SK-N-SH treated with all-trans-retinoic acid at 6 μM for 48 hours (cell line): Measurements from ENCODE around the gene UBR3.

Experiments used
- ATAC-seq: fragments of 200-7000 bp; cut with Tn5 transposase; 3 replicates; pipeline ENCODE4 v1.9.1; 2020; ENCODE audit warnings: mild to moderate bottlenecking, moderate library complexity
- ARNTL ChIP-seq: fragments of 450-650 bp; formaldehyde crosslinking; IDR thresholded peaks from 2 replicates; pipeline ENCODE4 v1.5.0; 2020; ENCODE audit warnings: low read depth, mild to moderate bottlenecking, moderate library complexity, borderline replicate concordance
- BACH2 ChIP-seq: fragments of 250-450 bp; sonication (Bioruptor Pico); IDR thresholded peaks from 2 replicates; pipeline ENCODE4 v1.9.0; 2021; ENCODE audit warnings: mild to moderate bottlenecking, borderline replicate concordance
- CSDC2 ChIP-seq: fragments of 250-450 bp; sonication (Bioruptor Pico); IDR thresholded peaks from 2 replicates; pipeline ENCODE4 v1.5.0; 2020; ENCODE audit warnings: mild to moderate bottlenecking, moderate library complexity
- CSRNP3 ChIP-seq: fragments of 250-450 bp; sonication (Bioruptor Pico); IDR thresholded peaks from 2 replicates; pipeline ENCODE4 v1.5.1; 2021; ENCODE audit warnings: mild to moderate bottlenecking, moderate library complexity
- ESRRG ChIP-seq: fragments of 250-450 bp; sonication (Bioruptor Pico); IDR thresholded peaks from 2 replicates; pipeline ENCODE4 v1.6.1; 2021; ENCODE audit warnings: mild to moderate bottlenecking
- GLIS3 ChIP-seq: fragments of 250-450 bp; sonication (Bioruptor Pico); IDR thresholded peaks from 2 replicates; pipeline ENCODE4 v1.5.0; 2020; ENCODE audit warnings: mild to moderate bottlenecking, moderate library complexity
- ISL1 ChIP-seq: fragments of 250-450 bp; sonication (Bioruptor Pico); IDR thresholded peaks from 2 replicates; pipeline ENCODE4 v2.1.2; 2022; ENCODE audit warnings: mild to moderate bottlenecking, moderate library complexity
- OSR1 ChIP-seq: fragments of 250-450 bp; sonication (Bioruptor Pico); IDR thresholded peaks from 2 replicates; pipeline ENCODE4 v1.8.0; 2022; ENCODE audit warnings: moderate library complexity, mild to moderate bottlenecking, inconsistent platforms
- POU6F1 ChIP-seq: fragments of 250-450 bp; sonication (Bioruptor Pico); IDR thresholded peaks from 2 replicates; pipeline ENCODE4 v1.8.0; 2021; ENCODE audit warnings: low read depth, mild to moderate bottlenecking, moderate library complexity, borderline replicate concordance
- PPARA ChIP-seq: fragments of 250-450 bp; sonication (Bioruptor Pico); IDR thresholded peaks from 2 replicates; pipeline ENCODE4 v1.5.0; 2020; ENCODE audit warnings: mild to moderate bottlenecking, borderline replicate concordance
- RARB ChIP-seq: fragments of 250-450 bp; sonication (Bioruptor Pico); IDR thresholded peaks from 2 replicates; pipeline ENCODE4 v1.8.0; 2021; ENCODE audit warnings: mild to moderate bottlenecking, moderate library complexity
- SNAI2 ChIP-seq: fragments of 250-450 bp; sonication (Bioruptor Pico); IDR thresholded peaks from 2 replicates; pipeline ENCODE4 v1.5.0; 2020; ENCODE audit warnings: mild to moderate bottlenecking, moderate library complexity
- TCF4 ChIP-seq: fragments of 250-450 bp; sonication (Bioruptor Pico); IDR thresholded peaks from 2 replicates; pipeline ENCODE4 v1.8.0; 2021; ENCODE audit warnings: mild to moderate bottlenecking, moderate library complexity, borderline replicate concordance
- TOX ChIP-seq: fragments of 250-450 bp; sonication (Bioruptor Pico); IDR thresholded peaks from 2 replicates; pipeline ENCODE4 v1.8.0; 2021; ENCODE audit warnings: mild to moderate bottlenecking, moderate library complexity, borderline replicate concordance
- ZC3H10 ChIP-seq: fragments of 250-450 bp; sonication (Bioruptor Pico); IDR thresholded peaks from 2 replicates; pipeline ENCODE4 v1.5.1; 2021; ENCODE audit warnings: mild to moderate bottlenecking, moderate library complexity
- ZFP3 ChIP-seq: fragments of 250-450 bp; sonication (Bioruptor Pico); IDR thresholded peaks from 2 replicates; pipeline ENCODE4 v1.5.0; 2020; ENCODE audit warnings: mild to moderate bottlenecking, moderate library complexity
- ZFP30 ChIP-seq: fragments of 450-650 bp; formaldehyde crosslinking; IDR thresholded peaks from 2 replicates; pipeline ENCODE4 v1.5.0; 2022; ENCODE audit warnings: mild to moderate bottlenecking, moderate library complexity
- ZNF565 ChIP-seq: fragments of 450-650 bp; formaldehyde crosslinking; conservative IDR thresholded peaks from 2 replicates; pipeline ENCODE4 v1.5.0; 2020; ENCODE audit warnings: low read depth, mild to moderate bottlenecking, moderate library complexity
- ZNF70 ChIP-seq: fragments of 450-650 bp; formaldehyde crosslinking; IDR thresholded peaks from 2 replicates; pipeline ENCODE4 v1.5.0; 2020; ENCODE audit warnings: mild to moderate bottlenecking, moderate library complexity
- ZNF8 ChIP-seq: fragments of 450-650 bp; formaldehyde crosslinking; IDR thresholded peaks from 2 replicates; pipeline ENCODE4 v1.5.0; 2020; ENCODE audit warnings: mild to moderate bottlenecking, moderate library complexity
- TF ChIP-seq, protein P1 (sequence below): fragments of 250-450 bp; sonication (Bioruptor Pico); IDR thresholded peaks from 2 replicates; pipeline ENCODE4 v1.5.0; 2020; ENCODE audit warnings: mild to moderate bottlenecking, moderate library complexity
- TF ChIP-seq, protein P2 (sequence below): fragments of 250-450 bp; sonication (Bioruptor Pico); IDR thresholded peaks from 2 replicates; pipeline ENCODE4 v1.5.1; 2020; ENCODE audit warnings: low read depth, mild to moderate bottlenecking, moderate library complexity

UBR3 gene

DNA sequence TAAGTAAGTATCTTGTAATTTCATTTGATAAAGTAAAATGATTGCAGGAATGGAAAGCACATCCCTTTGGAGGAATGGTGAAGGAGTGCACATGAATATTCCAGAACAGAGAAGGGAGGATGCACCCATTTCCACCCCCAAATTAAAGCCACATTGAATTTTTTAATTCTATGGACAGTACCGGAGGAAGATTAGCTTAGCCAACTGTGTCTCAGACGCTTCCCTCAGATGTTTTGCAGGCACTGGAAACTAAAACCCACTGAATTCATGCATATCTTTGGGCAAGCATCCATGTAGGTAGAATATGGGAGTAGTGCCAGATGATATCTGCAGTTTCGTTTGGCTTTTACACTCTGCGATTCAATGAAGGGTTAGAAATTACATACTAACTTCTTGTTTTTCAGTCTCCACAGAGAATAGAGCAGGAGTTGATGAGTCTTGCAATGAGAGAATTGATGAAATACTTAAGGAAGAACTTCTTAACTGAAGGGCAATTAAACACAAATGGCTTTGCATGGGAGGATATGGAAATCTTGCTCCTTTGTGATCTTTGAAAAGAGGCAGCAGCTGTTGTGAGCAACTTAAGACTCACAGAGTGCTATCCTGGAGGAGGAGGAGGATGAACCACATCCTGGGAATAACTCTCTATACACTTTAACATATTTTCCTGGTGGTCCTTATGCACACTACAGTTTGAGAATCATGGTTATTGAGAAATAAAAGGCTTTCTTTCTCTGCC, 279.0 kb downstream of the UBR3 start:
- TF ChIP-seq POU6F1 (CRISPR knock-in tag) (no peak), ARNTL (CRISPR knock-in tag) (no peak), ZFP3 (CRISPR knock-in tag) (no peak), ZNF565 (CRISPR knock-in tag) (no peak), TCF4 (no peak), ISL1 (no peak), RARB (CRISPR knock-in tag) (no peak), OSR1 (CRISPR knock-in tag) (no peak), ZC3H10 (no peak), PPARA (CRISPR knock-in tag) (no peak), TOX (CRISPR knock-in tag) (no peak), ZFP30 (CRISPR knock-in tag) (no peak), GLIS3 (no peak), CSDC2 (CRISPR knock-in tag) (no peak), SNAI2 (CRISPR knock-in tag) (no peak), CSRNP3 (CRISPR knock-in tag) (no peak), ESRRG (CRISPR knock-in tag) (no peak)
- TF ChIP-seq, protein P1, sequence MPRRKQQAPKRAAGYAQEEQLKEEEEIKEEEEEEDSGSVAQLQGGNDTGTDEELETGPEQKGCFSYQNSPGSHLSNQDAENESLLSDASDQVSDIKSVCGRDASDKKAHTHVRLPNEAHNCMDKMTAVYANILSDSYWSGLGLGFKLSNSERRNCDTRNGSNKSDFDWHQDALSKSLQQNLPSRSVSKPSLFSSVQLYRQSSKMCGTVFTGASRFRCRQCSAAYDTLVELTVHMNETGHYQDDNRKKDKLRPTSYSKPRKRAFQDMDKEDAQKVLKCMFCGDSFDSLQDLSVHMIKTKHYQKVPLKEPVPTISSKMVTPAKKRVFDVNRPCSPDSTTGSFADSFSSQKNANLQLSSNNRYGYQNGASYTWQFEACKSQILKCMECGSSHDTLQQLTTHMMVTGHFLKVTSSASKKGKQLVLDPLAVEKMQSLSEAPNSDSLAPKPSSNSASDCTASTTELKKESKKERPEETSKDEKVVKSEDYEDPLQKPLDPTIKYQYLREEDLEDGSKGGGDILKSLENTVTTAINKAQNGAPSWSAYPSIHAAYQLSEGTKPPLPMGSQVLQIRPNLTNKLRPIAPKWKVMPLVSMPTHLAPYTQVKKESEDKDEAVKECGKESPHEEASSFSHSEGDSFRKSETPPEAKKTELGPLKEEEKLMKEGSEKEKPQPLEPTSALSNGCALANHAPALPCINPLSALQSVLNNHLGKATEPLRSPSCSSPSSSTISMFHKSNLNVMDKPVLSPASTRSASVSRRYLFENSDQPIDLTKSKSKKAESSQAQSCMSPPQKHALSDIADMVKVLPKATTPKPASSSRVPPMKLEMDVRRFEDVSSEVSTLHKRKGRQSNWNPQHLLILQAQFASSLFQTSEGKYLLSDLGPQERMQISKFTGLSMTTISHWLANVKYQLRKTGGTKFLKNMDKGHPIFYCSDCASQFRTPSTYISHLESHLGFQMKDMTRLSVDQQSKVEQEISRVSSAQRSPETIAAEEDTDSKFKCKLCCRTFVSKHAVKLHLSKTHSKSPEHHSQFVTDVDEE (CRISPR knock-in tag): no peak
- ATAC-seq: no peak

DNA sequence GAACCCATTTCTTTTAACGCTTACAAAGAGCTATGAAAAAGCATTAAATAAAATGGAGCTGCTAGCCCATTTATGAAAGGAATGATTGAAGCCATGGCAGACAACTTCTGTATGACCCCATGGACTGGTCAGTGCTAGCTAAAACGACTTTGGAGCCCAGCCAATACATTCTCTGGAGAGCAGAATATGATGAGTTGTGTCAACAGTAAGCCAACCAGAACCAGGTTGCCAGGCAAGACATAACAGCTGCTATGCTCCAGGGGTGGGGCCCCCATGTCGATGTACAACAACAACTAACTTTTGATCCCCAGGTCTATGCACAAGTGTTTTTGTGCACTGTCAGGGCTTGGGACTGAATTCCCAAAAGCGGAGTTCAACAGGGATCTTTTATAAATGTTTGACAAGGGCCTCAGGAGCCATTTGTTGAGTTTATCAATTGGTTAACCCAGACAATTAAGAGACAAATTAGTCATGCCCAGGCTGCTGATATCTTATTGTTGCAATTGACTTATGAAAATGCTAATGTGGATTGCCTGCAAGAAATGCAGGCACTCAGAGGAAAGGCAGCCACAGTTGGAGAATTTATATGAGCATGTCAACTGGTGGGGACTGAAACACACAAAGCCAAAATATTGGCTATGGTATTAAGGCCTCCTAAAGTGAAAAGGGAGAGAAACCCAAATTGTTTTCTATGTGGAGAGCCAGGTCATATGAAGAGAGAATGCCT, 286.1 kb downstream of the UBR3 start:
- TF ChIP-seq SNAI2 (CRISPR knock-in tag): no peak
- no peak for TF ChIP-seq ZFP3 (CRISPR knock-in tag)
- no peak for TF ChIP-seq ZNF8 (CRISPR knock-in tag)
- no peak for TF ChIP-seq ZNF70 (CRISPR knock-in tag)
- TF ChIP-seq, protein P2, sequence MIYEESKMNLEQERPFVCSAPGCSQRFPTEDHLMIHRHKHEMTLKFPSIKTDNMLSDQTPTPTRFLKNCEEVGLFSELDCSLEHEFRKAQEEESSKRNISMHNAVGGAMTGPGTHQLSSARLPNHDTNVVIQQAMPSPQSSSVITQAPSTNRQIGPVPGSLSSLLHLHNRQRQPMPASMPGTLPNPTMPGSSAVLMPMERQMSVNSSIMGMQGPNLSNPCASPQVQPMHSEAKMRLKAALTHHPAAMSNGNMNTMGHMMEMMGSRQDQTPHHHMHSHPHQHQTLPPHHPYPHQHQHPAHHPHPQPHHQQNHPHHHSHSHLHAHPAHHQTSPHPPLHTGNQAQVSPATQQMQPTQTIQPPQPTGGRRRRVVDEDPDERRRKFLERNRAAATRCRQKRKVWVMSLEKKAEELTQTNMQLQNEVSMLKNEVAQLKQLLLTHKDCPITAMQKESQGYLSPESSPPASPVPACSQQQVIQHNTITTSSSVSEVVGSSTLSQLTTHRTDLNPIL (CRISPR knock-in tag): no peak
- TF ChIP-seq ZNF565 (CRISPR knock-in tag): no peak
- TF ChIP-seq, all 23 proteins: peak for 0
- no peak for ATAC-seq

DNA sequence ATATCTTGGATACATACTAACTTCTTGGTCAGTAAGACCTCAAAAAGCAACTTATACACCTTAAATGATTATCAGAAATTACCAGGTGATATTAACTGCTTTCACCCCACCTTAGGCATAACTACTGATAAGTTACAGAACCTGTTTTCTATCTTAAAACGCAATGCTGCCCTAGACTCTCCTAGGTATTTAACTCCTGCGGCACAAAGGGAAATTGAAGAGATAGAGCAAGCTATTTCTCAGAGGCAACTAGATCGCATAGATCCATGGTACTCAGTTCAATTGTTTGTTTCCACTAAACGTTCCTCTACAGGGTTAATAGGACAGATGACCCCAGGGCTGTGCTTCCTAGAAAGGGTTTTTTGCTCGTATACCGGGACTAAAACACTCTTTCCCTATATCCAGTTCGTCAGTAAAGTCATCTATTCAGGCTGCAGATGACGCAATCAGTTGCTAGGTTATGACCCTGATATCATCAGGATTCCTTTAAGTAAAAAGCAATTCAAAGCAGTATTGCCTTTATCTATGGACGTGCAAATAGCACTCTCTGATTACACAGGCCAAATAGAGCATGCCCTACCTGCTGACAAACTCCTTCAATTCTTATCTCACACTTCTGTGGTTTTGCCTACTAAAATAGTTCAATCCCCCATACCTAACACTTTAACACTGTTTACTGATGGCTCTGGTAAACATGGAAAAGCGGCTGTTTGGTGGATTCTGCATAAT, 288.4 kb downstream of the UBR3 start:
- no peak for TF ChIP-seq BACH2
- TF ChIP-seq ZFP3 (CRISPR knock-in tag): no peak
- TF ChIP-seq ESRRG (CRISPR knock-in tag): no peak
- no peak for TF ChIP-seq CSRNP3 (CRISPR knock-in tag)
- no peak for TF ChIP-seq ARNTL (CRISPR knock-in tag)
- TF ChIP-seq PPARA (CRISPR knock-in tag): no peak
- TF ChIP-seq, protein P2 (CRISPR knock-in tag): no peak
- TF ChIP-seq ISL1: no peak
- ATAC-seq: no peak
